ENCODE data around the gene TNRC6B. TPM values are rescaled to one million over a fixed set of nuclear protein-coding genes. Genes with fewer than 3 reads are reported as not detected.
"Not testable (repeated sequence)": the region's sequence is repeated elsewhere in the genome, so short reads cannot be mapped to it uniquely, and the experiment has no call there.

The TNRC6B gene
- total RNA-seq, 2 donors from 2014 or later = 45.3 to 59.1 TPM

GRCh38 chr22:40289991-40290459, 112.3 kb downstream of the TNRC6B start:
- peaks cover 72% of the 10 kb centered on the region for H3K36me3 Mint-ChIP-seq (ENCODE audit: low read depth)
- peak; percentile 80 for ATAC-seq (replicated peaks)
- peaks cover 38% of the 10 kb centered on the region for H3K4me1 Mint-ChIP-seq

GRCh38 chr22:40290516-40290915, 112.8 kb downstream of the TNRC6B start:
- peak overlapping the region; percentile 81 for H3K4me3 Mint-ChIP-seq
- peak; percentile 20 for ATAC-seq (replicated peaks)
- no peaks in the 10 kb centered on the region for H3K27me3 Mint-ChIP-seq
- peaks cover 35% of the 10 kb centered on the region for H3K4me1 Mint-ChIP-seq
- no peaks in the 10 kb centered on the region for H3K9me3 Mint-ChIP-seq
- peaks cover 72% of the 10 kb centered on the region for H3K36me3 Mint-ChIP-seq (ENCODE audit: low read depth)
- H3K27ac Mint-ChIP-seq = peak overlapping the region; percentile 92

More at GRCh38 chr22:40289991-40290459, 112.3 kb downstream of the TNRC6B start:
- Mint-ChIP-seq H3K27me3 (no peaks in the 10 kb centered on the region), H3K4me3 (peak overlapping the region; percentile 81), H3K9me3 (no peaks in the 10 kb centered on the region), H3K27ac (peak overlapping the region; percentile 92)

GRCh38 chr22:40294696-40295095, 117.0 kb downstream of the TNRC6B start:
- Mint-ChIP-seq H3K4me1 (peaks cover 16% of the 10 kb centered on the region), H3K27me3 (no peaks in the 10 kb centered on the region), H3K27ac (peak overlapping the region; percentile 21), H3K4me3 (no peak overlapping the region), H3K9me3 (no peaks in the 10 kb centered on the region), H3K36me3 (ENCODE audit: low read depth) (peaks cover 70% of the 10 kb centered on the region)
- ATAC-seq (replicated peaks) = no peak

GRCh38 chr22:40300316-40300715, 122.6 kb downstream of the TNRC6B start:
- H3K27me3 Mint-ChIP-seq = no peaks in the 10 kb centered on the region
- no peak overlapping the region for H3K27ac Mint-ChIP-seq
- no peaks in the 10 kb centered on the region for H3K9me3 Mint-ChIP-seq
- H3K36me3 Mint-ChIP-seq (ENCODE audit: low read depth) = peaks cover 76% of the 10 kb centered on the region
- no peak overlapping the region for H3K4me3 Mint-ChIP-seq
- peaks cover 5% of the 10 kb centered on the region for H3K4me1 Mint-ChIP-seq
- ATAC-seq (replicated peaks) = no peak

- no peaks in the 10 kb centered on the region for H3K27me3 Mint-ChIP-seq
- peaks cover 76% of the 10 kb centered on the region for H3K36me3 Mint-ChIP-seq (ENCODE audit: low read depth)
- no peaks in the 10 kb centered on the region for H3K9me3 Mint-ChIP-seq
- H3K27ac Mint-ChIP-seq = no peak overlapping the region
- ATAC-seq (replicated peaks) = peak; percentile 97
- H3K4me3 Mint-ChIP-seq = peak overlapping the region; percentile 36
- peaks cover 5% of the 10 kb centered on the region for H3K4me1 Mint-ChIP-seq
These were observed 123.4 kb downstream of the TNRC6B start for GRCh38 chr22:40300884-40301672.

GRCh38 chr22:40302149-40302548, 124.4 kb downstream of the TNRC6B start:
- Mint-ChIP-seq H3K4me3 (no peak overlapping the region), H3K9me3 (no peaks in the 10 kb centered on the region), H3K4me1 (peaks cover 5% of the 10 kb centered on the region), H3K27me3 (no peaks in the 10 kb centered on the region), H3K36me3 (ENCODE audit: low read depth) (peaks cover 71% of the 10 kb centered on the region), H3K27ac (no peak overlapping the region)
- ATAC-seq (replicated peaks) = no peak

GRCh38 chr22:40305625-40306024, 127.9 kb downstream of the TNRC6B start:
- Mint-ChIP-seq H3K27me3 (no peaks in the 10 kb centered on the region), H3K27ac (no peak overlapping the region), H3K4me3 (no peak overlapping the region), H3K4me1 (peaks cover 18% of the 10 kb centered on the region), H3K9me3 (no peaks in the 10 kb centered on the region), H3K36me3 (ENCODE audit: low read depth) (peaks cover 81% of the 10 kb centered on the region)
- no peak for ATAC-seq (replicated peaks)

GRCh38 chr22:40308999-40309573, 131.4 kb downstream of the TNRC6B start:
- Mint-ChIP-seq H3K27ac (peak overlapping the region; percentile 34), H3K36me3 (ENCODE audit: low read depth) (peaks cover 85% of the 10 kb centered on the region), H3K9me3 (no peaks in the 10 kb centered on the region), H3K4me3 (no peak overlapping the region), H3K4me1 (peaks cover 18% of the 10 kb centered on the region), H3K27me3 (no peaks in the 10 kb centered on the region)
- no peak for ATAC-seq (replicated peaks)

- no peaks in the 10 kb centered on the region for H3K27me3 Mint-ChIP-seq
- peaks cover 87% of the 10 kb centered on the region for H3K36me3 Mint-ChIP-seq (ENCODE audit: low read depth)
- no peak overlapping the region for H3K27ac Mint-ChIP-seq
- ATAC-seq (replicated peaks) = no peak
- H3K4me1 Mint-ChIP-seq = peaks cover 18% of the 10 kb centered on the region
- no peak overlapping the region for H3K4me3 Mint-ChIP-seq
- H3K9me3 Mint-ChIP-seq = no peaks in the 10 kb centered on the region
These were observed 131.9 kb downstream of the TNRC6B start for GRCh38 chr22:40309631-40310030.

- no peaks in the 10 kb centered on the region for H3K9me3 Mint-ChIP-seq
- H3K36me3 Mint-ChIP-seq (ENCODE audit: low read depth) = peaks cover 91% of the 10 kb centered on the region
- ATAC-seq (replicated peaks) = no peak
- H3K27me3 Mint-ChIP-seq = no peaks in the 10 kb centered on the region
- no peak overlapping the region for H3K4me3 Mint-ChIP-seq
- no peak overlapping the region for H3K27ac Mint-ChIP-seq
- H3K4me1 Mint-ChIP-seq = peaks cover 13% of the 10 kb centered on the region
These were observed 132.5 kb downstream of the TNRC6B start for GRCh38 chr22:40310081-40310767.

GRCh38 chr22:40310768-40311120, 133.0 kb downstream of the TNRC6B start:
- no peak for ATAC-seq (replicated peaks)
- Mint-ChIP-seq H3K4me1 (peaks cover 13% of the 10 kb centered on the region), H3K27ac (no peak overlapping the region), H3K4me3 (no peak overlapping the region), H3K27me3 (no peaks in the 10 kb centered on the region), H3K36me3 (ENCODE audit: low read depth) (peaks cover 91% of the 10 kb centered on the region), H3K9me3 (no peaks in the 10 kb centered on the region)

- not testable (repeated sequence) for H3K27me3 Mint-ChIP-seq; H3K27ac Mint-ChIP-seq; H3K4me3 Mint-ChIP-seq; H3K9me3 Mint-ChIP-seq; ATAC-seq (replicated peaks)
- Mint-ChIP-seq H3K4me1 (peaks cover 15% of the 10 kb centered on the region), H3K36me3 (ENCODE audit: low read depth) (peaks cover 97% of the 10 kb centered on the region)
These were observed 133.9 kb downstream of the TNRC6B start for GRCh38 chr22:40311646-40312045.

- no peaks in the 10 kb centered on the region for H3K27me3 Mint-ChIP-seq
These were observed 134.3 kb downstream of the TNRC6B start for GRCh38 chr22:40312050-40312449.

GRCh38 chr22:40313007-40313406, 135.3 kb downstream of the TNRC6B start:
- Mint-ChIP-seq H3K4me1 (peaks cover 15% of the 10 kb centered on the region), H3K4me3 (no peak overlapping the region), H3K27ac (peak overlapping the region; percentile 62), H3K27me3 (no peaks in the 10 kb centered on the region), H3K36me3 (ENCODE audit: low read depth) (peaks cover 100% of the 10 kb centered on the region), H3K9me3 (no peaks in the 10 kb centered on the region)
- ATAC-seq (replicated peaks) = no peak

More at GRCh38 chr22:40312050-40312449, 134.3 kb downstream of the TNRC6B start:
- peak overlapping the region; percentile 62 for H3K27ac Mint-ChIP-seq
- H3K36me3 Mint-ChIP-seq (ENCODE audit: low read depth) = peaks cover 100% of the 10 kb centered on the region
- no peak overlapping the region for H3K4me3 Mint-ChIP-seq
- H3K4me1 Mint-ChIP-seq = peaks cover 20% of the 10 kb centered on the region
- H3K9me3 Mint-ChIP-seq = no peaks in the 10 kb centered on the region
- no peak for ATAC-seq (replicated peaks)
